HepG2 (cell line): ENCODE results near the gene EIF4ENIF1. TPM values are rescaled to one million over a fixed set of nuclear protein-coding genes. Genes with fewer than 3 reads are reported as not detected.

ENCODE experiments used
- ARNTL ChIP-seq: sonication (generic); formaldehyde crosslinking; IDR thresholded peaks from 2 replicates; pipeline ENCODE4 v1.4.0; 2020; ENCODE audit warnings: mild to moderate bottlenecking, missing genetic modification reagents
- ATAD3A ChIP-seq: sonication (generic); formaldehyde crosslinking; IDR thresholded peaks from 2 replicates; pipeline ENCODE4 v1.4.0; 2020; ENCODE audit warnings: missing genetic modification reagents
- CBFB ChIP-seq: sonication (generic); formaldehyde crosslinking; IDR thresholded peaks from 2 replicates; pipeline ENCODE4 v1.4.0; 2020; ENCODE audit warnings: missing genetic modification reagents
- FOXA3 ChIP-seq: IDR thresholded peaks from 2 replicates; pipeline ENCODE4 v1.6.1; 2016; ENCODE audit warnings: missing genetic modification reagents, missing compliant biosample characterization
- HDAC6 ChIP-seq: fragments of 200-600 bp; sonication (generic); IDR thresholded peaks from 2 replicates; pipeline ENCODE4 v1.7.0; 2017; ENCODE audit warnings: mild to moderate bottlenecking, antibody characterized with exemption, low read length, low read depth
- HMG20B ChIP-seq: conservative IDR thresholded peaks from 2 replicates; pipeline ENCODE4 v1.6.1; 2016; ENCODE audit warnings: missing genetic modification reagents, missing compliant biosample characterization
- HOMEZ ChIP-seq: IDR thresholded peaks from 2 replicates; pipeline ENCODE4 v1.6.1; 2016; ENCODE audit warnings: low read depth
- HOXA5 ChIP-seq: sonication (generic); formaldehyde crosslinking; IDR thresholded peaks from 2 replicates; pipeline ENCODE4 v1.4.0; 2020; ENCODE audit warnings: missing genetic modification reagents
- LRRFIP1 ChIP-seq: sonication (generic); formaldehyde crosslinking; conservative IDR thresholded peaks from 2 replicates; pipeline ENCODE4 v1.4.0; 2020; ENCODE audit warnings: missing genetic modification reagents
- NR2C2 ChIP-seq: sonication (generic); formaldehyde crosslinking; IDR thresholded peaks from 2 replicates; pipeline ENCODE4 v1.4.0; 2020; ENCODE audit warnings: missing genetic modification reagents, mild to moderate bottlenecking, moderate library complexity, borderline replicate concordance
- PHF20 ChIP-seq: sonication (generic); formaldehyde crosslinking; IDR thresholded peaks from 2 replicates; pipeline ENCODE4 v1.5.0; 2020; ENCODE audit warnings: mild to moderate bottlenecking, missing genetic modification reagents
- SRSF9 ChIP-seq: fragments of 200-400 bp; formaldehyde crosslinking; IDR thresholded peaks from 2 replicates; pipeline ENCODE4 v1.6.1; 2018; ENCODE audit warnings: borderline replicate concordance, mild to moderate bottlenecking, low read depth, low read length; ENCODE audit not compliant: insufficient read depth, poor library complexity, severe bottlenecking
- TBX2 ChIP-seq: sonication (generic); formaldehyde crosslinking; IDR thresholded peaks from 2 replicates; pipeline ENCODE4 v1.5.0; 2020; ENCODE audit warnings: missing genetic modification reagents, mild to moderate bottlenecking, borderline replicate concordance
- THYN1 ChIP-seq: sonication (generic); formaldehyde crosslinking; IDR thresholded peaks from 2 replicates; pipeline ENCODE4 v1.8.1; 2023; ENCODE audit warnings: low read depth, mild to moderate bottlenecking, moderate library complexity, missing genetic modification reagents, borderline replicate concordance
- ZNF17 ChIP-seq: sonication (generic); formaldehyde crosslinking; IDR thresholded peaks from 2 replicates; pipeline ENCODE4 v1.5.0; 2020; ENCODE audit warnings: mild to moderate bottlenecking, missing genetic modification reagents
- ZNF256 ChIP-seq: sonication (generic); formaldehyde crosslinking; conservative IDR thresholded peaks from 2 replicates; pipeline ENCODE4 v1.4.0; 2020; ENCODE audit warnings: missing genetic modification reagents
- ZNF513 ChIP-seq: sonication (generic); formaldehyde crosslinking; conservative IDR thresholded peaks from 2 replicates; pipeline ENCODE4 v1.5.0; 2020; ENCODE audit warnings: missing genetic modification reagents
- ZNF557 ChIP-seq: sonication (generic); formaldehyde crosslinking; IDR thresholded peaks from 2 replicates; pipeline ENCODE4 v1.4.0; 2020; ENCODE audit warnings: missing genetic modification reagents
- ZNF83 ChIP-seq: sonication (generic); formaldehyde crosslinking; IDR thresholded peaks from 2 replicates; pipeline ENCODE4 v1.4.0; 2020; ENCODE audit warnings: missing genetic modification reagents, mild to moderate bottlenecking, borderline replicate concordance
- ZSCAN20 ChIP-seq: sonication (generic); formaldehyde crosslinking; IDR thresholded peaks from 2 replicates; pipeline ENCODE4 v1.4.0; 2020; ENCODE audit warnings: missing genetic modification reagents, mild to moderate bottlenecking, borderline replicate concordance
- polyA plus RNA-seq, 8 experiments: library from polyadenylated mRNA; depleted of rRNA in 3 of 8; stranded (reverse) in 7 of 8; unstranded in 1 of 8; fragments of >200 nt; fragmentation: Illumina TruSeq in 4 of 8; extraction: Trizol in 4 of 8; gene quantifications; 2 replicates each; pipeline versions ENCODE4 v1.2.1 to v1.2.3, GENCODE V29; 2011 to 2016; ENCODE audit warnings: low read depth in 4 of 8, missing spikeins in 1 of 8, mixed read lengths in 1 of 8; ENCODE audit not compliant: insufficient read depth in 1 of 8
- total RNA-seq, 5 experiments: library from RNA; depleted of rRNA; stranded (reverse); fragments of >200 nt; fragmentation: Illumina TruSeq; extraction: Trizol; gene quantifications; 2 replicates each; pipeline ENCODE4 v1.2.3, GENCODE V29; 2016; ENCODE audit warnings: low read depth in 1 of 5
- TF ChIP-seq, protein P1 (sequence below): sonication (generic); formaldehyde crosslinking; IDR thresholded peaks from 2 replicates; pipeline ENCODE4 v1.9.0; 2021; ENCODE audit warnings: missing genetic modification reagents, borderline replicate concordance

EIF4ENIF1 gene
- total and polyA plus RNA-seq, 2 of the 13 experiments (the other 11 are each of a cell fraction or from before 2014, with no cell fraction given) = 11.9 to 12.3 TPM

DNA sequence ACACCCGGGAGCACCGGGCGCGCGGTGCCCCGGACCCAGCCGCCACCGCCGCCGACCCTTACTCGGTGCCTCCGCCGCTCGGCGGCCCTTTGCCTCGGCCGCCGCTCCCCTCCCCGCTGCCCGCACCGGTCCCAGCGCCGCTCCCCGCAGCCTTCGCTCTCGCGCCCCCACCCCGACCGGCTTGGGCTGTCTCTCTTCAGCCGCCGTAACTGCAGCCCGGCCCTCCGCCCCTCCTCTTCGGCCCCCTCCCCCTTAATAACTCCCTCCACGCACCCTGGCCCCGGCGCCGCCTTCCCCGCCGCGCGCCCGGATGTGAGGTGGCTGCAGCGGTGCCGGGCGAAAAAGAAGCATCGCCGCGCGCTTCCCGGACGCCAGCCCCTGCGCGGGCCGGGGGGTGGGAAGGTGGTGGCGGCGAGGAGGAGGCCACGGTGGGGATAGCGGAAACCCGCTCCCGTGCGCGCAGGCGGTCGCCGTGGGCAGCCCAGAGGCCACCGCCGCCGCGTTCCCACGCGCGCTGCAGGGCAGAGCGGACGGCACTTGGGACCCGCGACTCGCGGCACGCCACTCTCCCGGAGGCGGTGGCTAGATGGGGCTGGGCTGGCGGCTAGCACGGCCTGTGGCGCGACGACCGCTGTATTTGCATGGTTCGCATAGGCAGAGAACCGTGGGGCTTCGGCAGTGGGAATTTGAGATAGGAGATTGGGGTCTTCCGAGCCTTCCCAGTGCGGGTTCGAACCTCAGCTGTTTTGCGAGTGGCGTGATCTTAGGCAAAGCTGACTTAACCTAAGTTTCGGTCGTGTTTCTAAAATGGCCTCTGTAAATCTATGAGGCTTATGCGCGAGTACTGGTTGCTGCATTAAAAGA is at the start of gene EIF4ENIF1 (continued):
- no peak for TF ChIP-seq ZNF513 (CRISPR knock-in tag)
- no peak for TF ChIP-seq FOXA3 (CRISPR knock-in tag)
- no peak for TF ChIP-seq HMG20B
- no peak for TF ChIP-seq ZNF17 (CRISPR knock-in tag)
- no peak for TF ChIP-seq ZNF83 (CRISPR knock-in tag)
- peak; percentile 78 for TF ChIP-seq NR2C2 (CRISPR knock-in tag)
- TF ChIP-seq ZSCAN20 (CRISPR knock-in tag) = no peak
- TF ChIP-seq HOMEZ (CRISPR knock-in tag) = peak; percentile 45; the same call in 1 of the 2 replicates
- TF ChIP-seq, protein P1, sequence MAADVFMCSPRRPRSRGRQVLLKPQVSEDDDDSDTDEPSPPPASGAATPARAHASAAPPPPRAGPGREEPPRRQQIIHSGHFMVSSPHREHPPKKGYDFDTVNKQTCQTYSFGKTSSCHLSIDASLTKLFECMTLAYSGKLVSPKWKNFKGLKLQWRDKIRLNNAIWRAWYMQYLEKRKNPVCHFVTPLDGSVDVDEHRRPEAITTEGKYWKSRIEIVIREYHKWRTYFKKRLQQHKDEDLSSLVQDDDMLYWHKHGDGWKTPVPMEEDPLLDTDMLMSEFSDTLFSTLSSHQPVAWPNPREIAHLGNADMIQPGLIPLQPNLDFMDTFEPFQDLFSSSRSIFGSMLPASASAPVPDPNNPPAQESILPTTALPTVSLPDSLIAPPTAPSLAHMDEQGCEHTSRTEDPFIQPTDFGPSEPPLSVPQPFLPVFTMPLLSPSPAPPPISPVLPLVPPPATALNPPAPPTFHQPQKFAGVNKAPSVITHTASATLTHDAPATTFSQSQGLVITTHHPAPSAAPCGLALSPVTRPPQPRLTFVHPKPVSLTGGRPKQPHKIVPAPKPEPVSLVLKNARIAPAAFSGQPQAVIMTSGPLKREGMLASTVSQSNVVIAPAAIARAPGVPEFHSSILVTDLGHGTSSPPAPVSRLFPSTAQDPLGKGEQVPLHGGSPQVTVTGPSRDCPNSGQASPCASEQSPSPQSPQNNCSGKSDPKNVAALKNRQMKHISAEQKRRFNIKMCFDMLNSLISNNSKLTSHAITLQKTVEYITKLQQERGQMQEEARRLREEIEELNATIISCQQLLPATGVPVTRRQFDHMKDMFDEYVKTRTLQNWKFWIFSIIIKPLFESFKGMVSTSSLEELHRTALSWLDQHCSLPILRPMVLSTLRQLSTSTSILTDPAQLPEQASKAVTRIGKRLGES (CRISPR knock-in tag) = no peak
- no peak; the same call in 1 of the 2 replicates for TF ChIP-seq HOXA5 (CRISPR knock-in tag)
- TF ChIP-seq PHF20 (CRISPR knock-in tag) = peak; percentile 60; the same call in 1 of the 2 replicates
- peak; percentile 83 for TF ChIP-seq TBX2 (CRISPR knock-in tag)
- TF ChIP-seq CBFB (CRISPR knock-in tag) = peak; percentile 85
- TF ChIP-seq LRRFIP1 (CRISPR knock-in tag) = no peak
- TF ChIP-seq ATAD3A (CRISPR knock-in tag) = no peak
- no peak for TF ChIP-seq HDAC6
- TF ChIP-seq SRSF9 = no peak
- no peak for TF ChIP-seq THYN1 (CRISPR knock-in tag)
- TF ChIP-seq ARNTL (CRISPR knock-in tag) = peak; percentile 58; the same call in 1 of the 2 replicates
- no peak for TF ChIP-seq ZNF557 (CRISPR knock-in tag)
- no peak for TF ChIP-seq ZNF256
